ENCODE results near the gene PIK3AP1.

DNA sequence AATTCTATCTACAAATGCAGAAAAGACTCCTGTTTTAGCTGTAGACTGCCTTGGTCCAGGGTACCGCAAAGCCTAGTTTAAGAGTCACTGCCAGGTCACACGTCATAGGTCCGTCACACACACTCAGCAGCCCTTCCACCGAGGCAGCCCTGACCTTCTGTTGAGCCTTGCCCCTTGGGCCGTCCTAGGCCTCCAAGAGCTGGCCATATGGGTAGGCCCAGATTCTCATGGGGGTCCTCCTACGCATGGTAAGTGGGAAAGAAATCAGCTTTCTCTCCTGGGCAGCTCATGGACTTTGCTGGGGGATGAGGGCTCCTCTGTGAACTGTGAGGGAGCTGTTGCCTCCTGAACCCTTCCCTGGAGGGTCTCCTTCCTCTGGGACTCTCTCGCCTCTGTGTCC is 19.8 kb upstream of the PIK3AP1 start:
- TF ChIP-seq, protein P1, sequence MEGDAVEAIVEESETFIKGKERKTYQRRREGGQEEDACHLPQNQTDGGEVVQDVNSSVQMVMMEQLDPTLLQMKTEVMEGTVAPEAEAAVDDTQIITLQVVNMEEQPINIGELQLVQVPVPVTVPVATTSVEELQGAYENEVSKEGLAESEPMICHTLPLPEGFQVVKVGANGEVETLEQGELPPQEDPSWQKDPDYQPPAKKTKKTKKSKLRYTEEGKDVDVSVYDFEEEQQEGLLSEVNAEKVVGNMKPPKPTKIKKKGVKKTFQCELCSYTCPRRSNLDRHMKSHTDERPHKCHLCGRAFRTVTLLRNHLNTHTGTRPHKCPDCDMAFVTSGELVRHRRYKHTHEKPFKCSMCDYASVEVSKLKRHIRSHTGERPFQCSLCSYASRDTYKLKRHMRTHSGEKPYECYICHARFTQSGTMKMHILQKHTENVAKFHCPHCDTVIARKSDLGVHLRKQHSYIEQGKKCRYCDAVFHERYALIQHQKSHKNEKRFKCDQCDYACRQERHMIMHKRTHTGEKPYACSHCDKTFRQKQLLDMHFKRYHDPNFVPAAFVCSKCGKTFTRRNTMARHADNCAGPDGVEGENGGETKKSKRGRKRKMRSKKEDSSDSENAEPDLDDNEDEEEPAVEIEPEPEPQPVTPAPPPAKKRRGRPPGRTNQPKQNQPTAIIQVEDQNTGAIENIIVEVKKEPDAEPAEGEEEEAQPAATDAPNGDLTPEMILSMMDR (IDR thresholded peaks at IDR 0.05), result no peak
- TF ChIP-seq POLR2A (IDR thresholded peaks at IDR 0.05), result no peak

Measured in right lobe of liver (tissue), 4 donors.